T1000 (cell line): ENCODE results near the gene NEBL.

Source experiments
- DNase-seq: peaks from one replicate; lab custom pipeline; 2025; ENCODE audit warnings: mixed read lengths; lab: John Stamatoyannopoulos, UW

NEBL gene

GRCh38 chr10:20863008-20863407, 34.1 kb downstream of the NEBL start:
- no peak for DNase-seq

- no peak for DNase-seq
Observed at GRCh38 chr10:20858292-20859124, 38.6 kb downstream of the NEBL start.

- DNase-seq, result no peak
Observed at GRCh38 chr10:20856484-20856883, 40.6 kb downstream of the NEBL start.

- DNase-seq, result no peak
Observed at GRCh38 chr10:20855398-20856038, 41.6 kb downstream of the NEBL start.

- DNase-seq, result no peak
Observed at GRCh38 chr10:20853276-20853675, 43.8 kb downstream of the NEBL start.

GRCh38 chr10:20852303-20852702, 44.8 kb downstream of the NEBL start:
- no peak for DNase-seq

GRCh38 chr10:20847512-20847911, 49.6 kb downstream of the NEBL start:
- no peak for DNase-seq

GRCh38 chr10:20846263-20846662, 50.8 kb downstream of the NEBL start:
- DNase-seq, result no peak

- no peak for DNase-seq
Observed at GRCh38 chr10:20841419-20841818, 55.7 kb downstream of the NEBL start.

- no peak for DNase-seq
Observed at GRCh38 chr10:20839910-20840309, 57.2 kb downstream of the NEBL start.

- DNase-seq, result peak; percentile 98
Observed at GRCh38 chr10:20839141-20839540, 58.0 kb downstream of the NEBL start.

- no peak for DNase-seq
Observed at GRCh38 chr10:20836401-20836800, 60.7 kb downstream of the NEBL start.

GRCh38 chr10:20835335-20835734, 61.8 kb downstream of the NEBL start:
- DNase-seq, result no peak

- DNase-seq, result no peak
Observed at GRCh38 chr10:20834825-20835224, 62.3 kb downstream of the NEBL start.

- DNase-seq, result no peak
Observed at GRCh38 chr10:20822825-20823224, 74.3 kb downstream of the NEBL start.

- no peak for DNase-seq
Observed at GRCh38 chr10:20817646-20818045, 79.5 kb downstream of the NEBL start.

GRCh38 chr10:20817116-20817515, 80.0 kb downstream of the NEBL start:
- DNase-seq, result no peak

GRCh38 chr10:20814116-20814515, 83.0 kb downstream of the NEBL start:
- no peak for DNase-seq

GRCh38 chr10:20811131-20811530, 86.0 kb downstream of the NEBL start:
- DNase-seq, result no peak

GRCh38 chr10:20809631-20810030, 87.5 kb downstream of the NEBL start:
- DNase-seq, result no peak

- DNase-seq, result no peak
Observed at GRCh38 chr10:20806487-20806886, 90.6 kb downstream of the NEBL start.

- DNase-seq, result no peak
Observed at GRCh38 chr10:20797290-20797689, 99.8 kb downstream of the NEBL start.

GRCh38 chr10:20795391-20795790, 101.7 kb downstream of the NEBL start:
- DNase-seq, result no peak

GRCh38 chr10:20785174-20785573, 111.9 kb downstream of the NEBL start:
- DNase-seq, result no peak
